Pancreas (tissue), 10 donors: ENCODE results near the gene RNF141. TPM values are rescaled to one million over a fixed set of nuclear protein-coding genes. Genes with fewer than 3 reads are reported as not detected.

Source experiments
- ATAC-seq, 4 donors: fragments of 200-7000 bp; cut with Tn5 transposase; one replicate each; pipeline versions ENCODE4 v1.8.0 to v1.9.1; 2020; ENCODE audit warnings: mild to moderate bottlenecking in 4 of 4, moderate library complexity in 4 of 4
- DNase-seq, 6 donors: peaks; one replicate each; pipeline ENCODE4 v3.0.0-alpha.2; 2020
- FAIRE-seq: peaks from 2 replicates; lab custom pipeline; 2012; peaks lifted over from hg19 to GRCh38; lab: Jason Lieb, UNC
- H3K27ac ChIP-seq, 4 donors: fragments of 200-600 bp; sonication (generic); 1 replicate in 3 of 4; 2 replicates in 1 of 4; pipeline versions ENCODE4 v1.5.0 to v1.8.0; 2020
- H3K27me3 ChIP-seq, 4 donors: fragments of 200-600 bp; one replicate each; pipeline ENCODE4 v1.8.0; 2021
- H3K36me3 ChIP-seq, 3 donors: fragments of 200-600 bp; sonication (generic) in 1 of 3; one replicate each; pipeline versions ENCODE4 v1.5.0 to v1.8.0; 2020 to 2021
- H3K4me1 ChIP-seq, 3 donors: fragments of 200-600 bp; one replicate each; pipeline ENCODE4 v1.8.0; 2021
- H3K4me3 ChIP-seq, 4 donors: fragments of 200-600 bp; sonication (generic) in 2 of 4; one replicate each; pipeline versions ENCODE4 v1.5.0 to v1.8.0; 2020 to 2021
- H3K9me3 ChIP-seq, 4 donors: fragments of 200-600 bp; one replicate each; pipeline ENCODE4 v1.8.0; 2021
- CTCF ChIP-seq, 4 donors: fragments of 200-600 bp; sonication (generic) in 3 of 4; IDR thresholded peaks; one replicate each; pipeline versions ENCODE4 v1.5.0 to v1.8.0; 2021; ENCODE audit warnings: antibody characterized with exemption in 4 of 4
- WGBS, 2 donors: extraction: QIAGEN DNeasy Blood & Tissue Kit; methylation state at CpG; one replicate each; pipeline ENCODE4 v1.1.7; 2013; 5-methylcytosine and 5-hydroxymethylcytosine counted together
- intact Hi-C, 3 donors: fragments of 100-400 bp; cut with DNase I; formaldehyde crosslinking; loops; one replicate each; pipeline versions ENCODE4 v1.11.1 to v1.14.2; 2022
- polyA plus RNA-seq, 2 donors: library from polyadenylated mRNA; stranded (reverse); fragments of 200-250 nt; gene quantifications; one replicate each; pipeline ENCODE4 v1.2.3, GENCODE V29; 2013
- total RNA-seq, 6 donors: library from RNA; stranded (reverse); fragmentation: NEBNext Ultra II Directional in 4 of 6; extraction: Animal tissue kit (Norgen Biotek cat#: 25700) in 4 of 6; gene quantifications; one replicate each; pipeline versions ENCODE4 v1.2.1 to v1.2.4, GENCODE V29; 2021 to 2023
- donor health status: healthy with polysubstance abuse.
- donor health status: DM: no; HTN: no; CAD: no; lungs with moderate emphysema.
- donor health status: DM: no; HTN: no; CAD: no.
- donor health status: control.
- donor health status: control.
- donor health status: Bipolar disorder and iron deficiency.
- donor health status: DM: yes; HTN: yes; CAD: no.
- donor health status: DM: no; HTN: no; CAD: no.
- donor health status: DM: no; HTN: no; CAD: no.
- donor health status: DM: yes; HTN: yes; CAD: no.

The RNF141 gene
- total and polyA plus RNA-seq, 8 donors, result 4.4 to 21.5 (median 15.4) TPM

- intact Hi-C loops, result no loop called here
- WGBS, 2 donors, result 69 to 79% methylated on average over 4 of the region's 4 CpGs
Observed at GRCh38 chr11:10551290-10551592, 10.3 kb upstream of the RNF141 start.

GRCh38 chr11:10550503-10551289 lies 9.7 kb upstream of the RNF141 start:
- no peaks in the 10 kb centered on the region for H3K27me3 ChIP-seq
- H3K36me3 ChIP-seq, result no peaks in the 10 kb centered on the region
- no peak for FAIRE-seq
- H3K4me1 ChIP-seq, result no peaks in the 10 kb centered on the region
- WGBS, 2 donors, result 86 to 92% methylated on average over 3 of the region's 3 CpGs
- H3K27ac ChIP-seq, result no peak overlapping the region
- no peaks in the 10 kb centered on the region for H3K9me3 ChIP-seq
- ATAC-seq, result no peak
- intact Hi-C loops, result no loop called here
- DNase-seq, result no peak
- H3K4me3 ChIP-seq, result no peak overlapping the region
- TF ChIP-seq CTCF (IDR thresholded peaks at IDR 0.05), result no peak

More at GRCh38 chr11:10551290-10551592, 10.3 kb upstream of the RNF141 start:
- ATAC-seq (no peak), FAIRE-seq (no peak), DNase-seq (no peak)
- Histone ChIP-seq H3K4me1 (no peaks in the 10 kb centered on the region), H3K36me3 (no peaks in the 10 kb centered on the region), H3K9me3 (no peaks in the 10 kb centered on the region), H3K27me3 (no peaks in the 10 kb centered on the region), H3K4me3 (no peak overlapping the region), H3K27ac (no peak overlapping the region)
- no peak for TF ChIP-seq CTCF (IDR thresholded peaks at IDR 0.05)

GRCh38 chr11:10544491-10545465 lies 3.8 kb upstream of the RNF141 start:
- ATAC-seq (no peak), DNase-seq (peak in 1 of 6 donors; percentile 34), FAIRE-seq (no peak)
- H3K9me3 ChIP-seq, result no peaks in the 10 kb centered on the region
- no peak for TF ChIP-seq CTCF (IDR thresholded peaks at IDR 0.05)
- H3K27me3 ChIP-seq, result no peaks in the 10 kb centered on the region
- 72 to 80% methylated on average over 7 of the region's 7 CpGs for WGBS, 2 donors
- no peaks in the 10 kb centered on the region for H3K36me3 ChIP-seq
- intact Hi-C loops, result no loop called here
- no peak overlapping the region for H3K4me3 ChIP-seq
- no peak overlapping the region for H3K27ac ChIP-seq
- peaks cover 0 to 4% (median 1%) of the 10 kb centered on the region in 3 donors for H3K4me1 ChIP-seq

GRCh38 chr11:10543782-10544181 lies 2.8 kb upstream of the RNF141 start:
- Histone ChIP-seq H3K36me3 (no peaks in the 10 kb centered on the region), H3K4me1 (peaks cover 0 to 8% (median 8%) of the 10 kb centered on the region in 3 donors), H3K9me3 (no peaks in the 10 kb centered on the region), H3K27me3 (no peaks in the 10 kb centered on the region), H3K27ac (no peak overlapping the region), H3K4me3 (no peak overlapping the region)
- FAIRE-seq (no peak), ATAC-seq (no peak), DNase-seq (peak in 1 of 6 donors; percentile 54)
- WGBS, 2 donors, result 89 to 95% methylated on average over 14 of the region's 14 CpGs
- no peak for TF ChIP-seq CTCF (IDR thresholded peaks at IDR 0.05)
- intact Hi-C loops, result no loop called here
